HG03108 (cell line): Measurements from ENCODE around the gene ZNF672.
"Not testable (repeated sequence)": the region's sequence is repeated elsewhere in the genome, so short reads cannot be mapped to it uniquely, and the experiment has no call there.

Experiments used
- ATAC-seq: cut with Tn5 transposase; IDR thresholded peaks from one replicate; pipeline ENCODE4 v1.9.1; 2021; ENCODE audit warnings: moderate library complexity; ENCODE audit not compliant: unreplicated experiment

The ZNF672 gene

GRCh38 chr1:248852481-248853405 is 14.7 kb downstream of the ZNF672 start:
- ATAC-seq = no peak

- no peak for ATAC-seq
Measured at GRCh38 chr1:248853663-248854375, 15.8 kb downstream of the ZNF672 start.

- ATAC-seq = no peak
Measured at GRCh38 chr1:248855580-248855979, 17.6 kb downstream of the ZNF672 start.

GRCh38 chr1:248856176-248856575 is 18.2 kb downstream of the ZNF672 start:
- no peak for ATAC-seq

GRCh38 chr1:248857201-248857600 is 19.2 kb downstream of the ZNF672 start:
- no peak for ATAC-seq

GRCh38 chr1:248857749-248858095 is 19.7 kb downstream of the ZNF672 start:
- no peak for ATAC-seq

- ATAC-seq = peak; percentile 23
Measured at GRCh38 chr1:248858096-248858890, 20.3 kb downstream of the ZNF672 start.

- peak; percentile 65 for ATAC-seq
Measured at GRCh38 chr1:248858891-248859889, 21.2 kb downstream of the ZNF672 start, which contains the start of gene ZNF692. Gene ZNF692, minus strand, starts transcription at chr1:248859085. Its CDS starts 776 bp downstream, at chr1:248858309.

GRCh38 chr1:248860007-248860406 is 22.0 kb downstream of the ZNF672 start:
- ATAC-seq = no peak

GRCh38 chr1:248861616-248862015 is 23.6 kb downstream of the ZNF672 start:
- ATAC-seq = no peak

- peak; percentile 1 for ATAC-seq
Measured at GRCh38 chr1:248862695-248862997, 24.6 kb downstream of the ZNF672 start.

GRCh38 chr1:248862998-248863881 is 25.2 kb downstream of the ZNF672 start:
- ATAC-seq = peak; percentile 67

- ATAC-seq = no peak
Measured at GRCh38 chr1:248871837-248872401, 33.9 kb downstream of the ZNF672 start.

GRCh38 chr1:248872752-248873408 is 34.9 kb downstream of the ZNF672 start:
- peak; percentile 24 for ATAC-seq

- ATAC-seq = peak; percentile 77
Measured at GRCh38 chr1:248873409-248873992, 35.5 kb downstream of the ZNF672 start.

- ATAC-seq = peak; percentile 70
Measured at GRCh38 chr1:248873993-248874533, 36.0 kb downstream of the ZNF672 start.

GRCh38 chr1:248881261-248881660 is 43.2 kb downstream of the ZNF672 start:
- ATAC-seq = no peak

- ATAC-seq = not testable (repeated sequence)
Measured at GRCh38 chr1:248882427-248882826, 44.4 kb downstream of the ZNF672 start.
